Fibroblast of lung (primary cell): ENCODE measurements around the gene NTSR2.

Experiments
- CTCF ChIP-seq, 2 donors: IDR thresholded peaks in 1 of 2; conservative IDR thresholded peaks in 1 of 2; 1 replicate in 1 of 2; 2 replicates in 1 of 2; pipeline ENCODE4 v1.5.1; 2011 to 2012; ENCODE audit warnings: low read length in 2 of 2, control low read depth in 1 of 2, inconsistent platforms in 1 of 2, low read depth in 1 of 2, mild to moderate bottlenecking in 1 of 2
- EZH2 ChIP-seq: IDR thresholded peaks from 2 replicates; pipeline ENCODE4 v1.5.1; 2012; ENCODE audit warnings: low read length, control low read depth, mild to moderate bottlenecking; ENCODE audit errors: missing control alignments

DNA sequence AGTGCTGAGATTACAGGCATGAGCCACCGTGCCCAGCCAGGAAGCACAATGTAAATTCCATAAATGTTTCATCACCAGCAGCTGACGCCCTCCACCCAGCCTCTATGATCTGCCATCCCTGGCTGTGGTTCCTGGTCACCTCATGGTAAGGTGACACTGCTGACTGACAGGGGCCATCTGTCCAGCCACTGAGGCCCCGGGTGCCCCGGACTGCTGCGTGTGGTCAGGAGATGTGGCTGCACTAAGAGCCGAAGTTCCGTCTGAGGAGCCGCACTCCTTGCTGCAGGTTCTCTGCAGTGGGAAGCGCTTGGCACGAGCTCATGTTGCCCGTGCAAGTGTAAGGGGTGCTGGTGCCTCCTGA is 10.9 kb downstream of the NTSR2 start:
- no peak for TF ChIP-seq EZH2
- no peak for TF ChIP-seq CTCF (conservative IDR thresholded peaks at IDR 0.05 in 1 of 2, IDR thresholded peaks at IDR 0.05 in 1 of 2; ENCODE audit: low read depth in 1 of 2, low read length in 2 of 2)
